Left lobe of liver (tissue), 2 donors: Measurements from ENCODE around the gene CAB39L. TPM values are rescaled to one million over a fixed set of nuclear protein-coding genes. Genes with fewer than 3 reads are reported as not detected.
"Not testable (repeated sequence)": the region's sequence is repeated elsewhere in the genome, so short reads cannot be mapped to it uniquely, and the experiment has no call there.

ENCODE experiments used
- ATAC-seq: fragments of 200-7000 bp; cut with Tn5 transposase; one replicate; pipeline ENCODE4 v1.9.1; 2020; ENCODE audit warnings: mild to moderate bottlenecking, moderate library complexity
- DNase-seq: peaks from one replicate; pipeline ENCODE4 v3.0.0-alpha.2; 2020; ENCODE audit warnings: low spot score
- total RNA-seq: library from RNA; stranded (reverse); gene quantifications from one replicate; pipeline ENCODE4 v1.2.1, GENCODE V29; 2021
- donor health status: DM: no; HTN: no; CAD: no; lungs with moderate emphysema.
- donor health status: DM: no; HTN: yes; CAD: no.

CAB39L gene
- total RNA-seq, 1 donor from 2014 or later, result 2.4 TPM

- no peak for ATAC-seq
- DNase-seq, result no peak
These were observed 90.0 kb downstream of the CAB39L start for GRCh38 chr13:49353908-49354307.

DNA sequence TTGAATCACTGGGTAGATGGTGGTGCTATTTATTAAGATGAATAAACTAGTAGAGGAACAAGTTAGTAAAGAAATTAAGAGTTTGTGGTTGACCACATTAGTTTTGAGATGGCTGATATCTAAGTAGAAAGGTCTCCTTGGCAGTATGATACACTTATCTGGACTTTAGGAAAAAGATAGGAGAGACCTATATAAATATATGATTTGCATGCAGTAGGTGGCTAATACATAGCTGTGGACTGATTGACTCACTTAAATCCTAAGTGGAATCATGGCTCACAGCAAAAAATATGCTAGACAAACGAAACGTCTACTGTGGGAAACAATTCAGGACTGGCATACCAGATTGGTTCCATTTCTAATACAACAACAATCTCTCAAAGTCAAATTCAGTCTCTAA, 92.0 kb downstream of the CAB39L start:
- DNase-seq (no peak), ATAC-seq (no peak)

GRCh38 chr13:49348751-49349150, 95.1 kb downstream of the CAB39L start:
- DNase-seq, result no peak
- ATAC-seq, result no peak

DNA sequence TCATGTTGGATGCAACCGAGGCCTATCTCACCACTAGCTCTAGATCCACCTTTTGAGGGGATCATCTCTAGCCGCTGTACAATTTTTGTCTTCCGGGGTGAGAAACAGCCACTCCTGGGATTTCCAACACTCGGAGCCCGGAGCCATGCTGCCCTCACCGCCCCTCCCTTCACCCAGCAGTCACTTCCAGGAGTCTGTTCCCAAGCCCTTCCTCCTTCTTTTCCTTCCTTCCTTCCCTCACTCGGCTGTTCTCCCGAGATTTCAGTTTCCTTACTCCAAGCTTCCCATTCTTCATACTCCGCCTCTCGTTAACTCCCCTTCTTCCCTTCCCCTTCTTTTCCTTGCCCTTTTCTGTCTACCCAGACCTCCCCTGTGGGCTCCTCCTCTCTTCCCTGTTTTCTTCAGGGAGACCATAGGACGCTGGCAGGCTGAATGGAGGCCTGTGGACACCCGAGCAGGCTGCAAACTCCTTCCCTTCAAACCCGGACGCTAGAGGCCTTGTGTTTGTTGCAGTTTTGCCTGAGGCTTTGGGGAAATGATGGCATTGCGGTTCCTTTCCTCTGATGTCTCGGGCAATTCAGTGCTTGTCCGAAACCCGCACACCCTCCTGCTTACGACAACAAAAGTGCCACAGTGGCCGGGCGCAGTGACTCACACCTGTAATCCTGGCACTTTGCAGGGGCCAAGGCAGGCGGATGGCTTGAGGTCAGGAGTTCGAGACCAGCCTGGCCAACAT, 96.0 kb downstream of the CAB39L start:
- ATAC-seq (no peak), DNase-seq (no peak)

GRCh38 chr13:49346460-49346859, 97.4 kb downstream of the CAB39L start:
- DNase-seq, result no peak
- ATAC-seq, result peak; percentile 61

DNA sequence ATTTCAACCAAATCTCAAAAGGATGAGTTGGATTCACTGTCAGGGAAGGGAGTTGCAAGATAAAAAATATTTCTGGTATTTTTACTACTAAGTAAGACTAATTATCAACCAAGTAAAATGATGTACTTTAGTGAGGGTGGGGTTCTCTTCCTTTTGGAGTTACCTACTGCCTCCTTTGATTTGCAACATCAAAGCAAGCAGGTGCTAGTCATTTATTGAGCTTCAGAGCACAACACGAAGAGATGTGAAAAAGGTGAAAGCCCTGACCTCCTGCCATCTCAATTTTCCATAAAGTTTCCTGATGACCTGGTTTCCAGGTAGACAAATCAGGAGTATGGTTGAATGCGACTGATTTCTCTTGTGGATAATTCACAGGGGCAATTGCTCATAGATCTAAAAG, 100.1 kb downstream of the CAB39L start:
- ATAC-seq (no peak), DNase-seq (no peak)

DNA sequence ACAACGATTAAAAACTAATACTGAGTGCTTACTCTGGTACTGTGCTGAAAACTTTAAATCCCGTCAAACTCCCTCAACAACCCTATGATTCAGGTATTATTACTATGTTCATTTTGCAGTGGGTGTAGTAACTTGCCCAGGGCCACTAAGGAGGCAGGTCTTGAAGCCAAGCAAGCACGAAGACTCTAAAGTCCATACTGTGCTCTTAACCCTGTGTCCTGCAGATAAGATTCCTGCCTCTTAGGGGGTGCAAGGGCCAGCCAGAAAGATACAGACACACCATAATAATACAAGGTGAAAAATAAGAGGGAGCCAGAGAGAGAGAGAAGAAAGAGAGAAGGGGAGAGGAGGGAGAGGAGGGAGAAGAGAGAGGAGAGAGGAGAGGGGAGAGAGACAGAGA, 100.6 kb downstream of the CAB39L start:
- no peak for DNase-seq
- no peak for ATAC-seq

DNA sequence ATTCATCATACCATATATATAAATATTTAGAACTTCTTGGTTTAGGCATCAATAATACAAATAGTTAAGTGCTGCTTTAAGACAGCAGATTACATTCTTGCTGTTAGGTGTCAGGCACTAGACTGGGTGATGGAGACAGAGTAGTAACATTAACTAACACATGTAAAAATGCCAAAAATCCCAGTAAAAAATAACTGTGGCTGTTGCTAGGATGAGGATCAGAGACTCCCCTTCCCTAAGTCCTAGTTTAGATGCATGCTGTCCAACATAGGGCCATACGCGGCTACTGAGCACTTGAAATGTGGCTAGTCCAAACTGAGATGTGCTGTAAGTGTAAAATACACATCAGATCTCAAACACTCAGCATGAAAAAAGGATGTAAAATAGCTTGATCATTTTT, 101.4 kb downstream of the CAB39L start:
- ATAC-seq (no peak), DNase-seq (no peak)

DNA sequence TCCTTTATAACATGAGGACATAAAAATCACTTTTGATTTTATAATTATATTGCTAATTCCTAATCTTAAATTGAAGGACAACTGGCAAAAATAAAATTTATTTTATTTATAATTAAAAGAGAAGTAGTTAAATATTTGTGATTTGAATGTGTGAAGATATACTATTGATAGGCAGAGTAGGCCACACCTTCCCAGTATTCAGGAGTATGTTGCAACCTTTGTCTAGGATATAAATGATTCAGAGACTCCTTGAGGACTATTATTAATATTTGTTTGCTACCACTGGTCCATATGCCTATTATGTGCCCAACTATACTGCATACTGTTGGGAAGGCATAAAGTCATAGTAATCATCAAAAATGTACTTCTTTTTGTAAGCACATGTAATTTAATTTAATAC, 101.9 kb downstream of the CAB39L start:
- DNase-seq, result no peak
- ATAC-seq, result no peak

GRCh38 chr13:49341517-49341916, 102.3 kb downstream of the CAB39L start:
- ATAC-seq (no peak), DNase-seq (no peak)

- DNase-seq (no peak), ATAC-seq (no peak)
These were observed 103.7 kb downstream of the CAB39L start for GRCh38 chr13:49340161-49340560.

DNA sequence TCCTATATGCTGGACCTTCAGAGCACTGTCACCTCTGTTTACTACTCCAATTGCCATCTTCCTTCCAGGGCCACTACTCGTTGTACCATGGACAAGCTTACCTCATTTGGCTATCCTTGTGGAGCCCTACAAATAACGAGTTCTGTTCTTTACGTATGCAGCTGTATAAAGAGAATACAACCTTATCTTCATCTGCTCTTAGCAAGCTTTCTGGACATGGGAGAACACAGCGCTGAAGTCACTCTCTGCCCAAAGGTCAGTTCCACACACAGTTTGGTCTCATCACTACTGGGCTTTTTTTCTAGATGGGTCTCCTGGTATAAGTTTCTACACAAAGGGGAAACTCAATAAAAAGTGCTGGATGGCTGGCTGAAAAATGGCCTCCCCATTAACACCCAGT, 107.2 kb downstream of the CAB39L start:
- DNase-seq, result no peak

DNA sequence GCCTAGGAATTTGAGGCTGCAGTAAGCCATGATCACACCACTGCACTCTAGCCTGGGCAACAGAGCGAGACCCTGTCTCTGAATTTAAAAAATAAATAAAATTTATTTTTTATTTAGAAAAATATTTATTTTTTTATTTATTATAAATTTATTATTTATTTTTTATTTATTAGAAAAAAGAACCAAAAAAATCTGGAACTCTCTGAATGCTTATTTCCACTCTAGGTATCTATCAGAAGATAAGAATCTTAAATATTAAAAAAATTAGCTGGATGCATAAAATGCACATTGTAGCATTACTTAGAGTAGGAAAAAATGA, 113.4 kb downstream of the CAB39L start:
- ATAC-seq, result no peak
- DNase-seq, result no peak

More for the DNA sequence above, 107.2 kb downstream of the CAB39L start:
- ATAC-seq, result no peak

- no peak for ATAC-seq
- no peak for DNase-seq
These were observed 113.9 kb downstream of the CAB39L start for GRCh38 chr13:49329831-49330545.

DNA sequence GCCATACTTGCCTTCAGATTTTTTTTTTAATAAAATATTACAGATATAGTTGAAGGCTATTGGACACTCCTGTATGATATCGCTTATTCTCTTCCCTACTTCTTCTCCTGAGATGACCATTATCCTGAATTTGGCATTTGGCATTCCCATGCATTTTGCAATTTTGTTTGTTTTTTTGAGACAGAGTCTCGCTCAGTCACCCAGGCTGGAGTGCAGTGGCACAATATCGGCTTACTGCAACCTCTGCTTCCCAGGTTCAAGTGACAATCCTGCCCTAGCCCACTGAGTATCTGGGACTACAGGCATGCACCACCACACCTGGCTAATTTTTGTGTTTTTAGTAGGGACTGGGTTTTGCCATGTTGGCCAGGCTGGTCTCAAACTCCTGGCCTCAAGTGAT, 116.7 kb downstream of the CAB39L start:
- not testable (repeated sequence) for DNase-seq
- ATAC-seq, result peak; percentile 69

GRCh38 chr13:49326222-49326917, 117.5 kb downstream of the CAB39L start:
- ATAC-seq (peak; percentile 86), DNase-seq (peak; percentile 67)

- DNase-seq (no peak), ATAC-seq (no peak)
These were observed 120.5 kb downstream of the CAB39L start for GRCh38 chr13:49323344-49323743.

GRCh38 chr13:49322702-49323101, 121.2 kb downstream of the CAB39L start:
- no peak for ATAC-seq
- no peak for DNase-seq

- no peak for DNase-seq
- ATAC-seq, result no peak
These were observed 122.9 kb downstream of the CAB39L start for GRCh38 chr13:49320975-49321374.

GRCh38 chr13:49319951-49320350, 123.9 kb downstream of the CAB39L start:
- no peak for ATAC-seq
- DNase-seq, result no peak

DNA sequence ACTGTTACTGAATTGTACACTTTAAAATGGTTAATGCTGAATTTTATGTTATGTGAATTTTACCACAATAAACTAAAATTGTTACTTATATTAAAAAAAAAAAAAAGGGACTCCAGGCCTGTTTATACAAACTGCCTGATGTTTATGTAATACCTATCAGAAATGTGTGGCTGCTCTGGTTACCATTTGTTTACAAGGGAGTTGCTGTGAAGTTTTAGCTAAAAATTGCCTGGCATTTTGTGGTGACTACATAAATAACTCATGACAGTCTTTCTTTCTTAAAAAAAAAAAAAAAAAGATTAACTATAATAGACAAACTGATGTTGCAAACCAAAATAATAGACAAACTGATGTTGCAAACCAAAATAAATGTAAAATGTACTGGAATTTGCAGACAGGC, 124.3 kb downstream of the CAB39L start:
- ATAC-seq (no peak), DNase-seq (no peak)
